SJSA1 (cell line): ENCODE results near the gene CCDC51. TPM values are rescaled to one million over a fixed set of nuclear protein-coding genes. Genes with fewer than 3 reads are reported as not detected.
"Not testable (repeated sequence)": the region's sequence is repeated elsewhere in the genome, so short reads cannot be mapped to it uniquely, and the experiment has no call there.

Experiments
- DNase-seq, 2 experiments: peaks; one replicate each; pipeline ENCODE4 v3.0.0-alpha.2; 2015 to 2020; ENCODE audit warnings: low spot score in 2 of 2, low read depth in 1 of 2
- H3K27ac ChIP-seq: fragments of 250-450 bp; sonication (Bioruptor Pico); 2 replicates; pipeline ENCODE4 v1.5.1; 2020; ENCODE audit warnings: mild to moderate bottlenecking, moderate library complexity
- H3K27me3 ChIP-seq: fragments of 250-450 bp; sonication (Bioruptor Pico); replicated peaks from 2 replicates; pipeline ENCODE4 v1.5.1; 2020; ENCODE audit warnings: mild to moderate bottlenecking, moderate library complexity
- H3K36me3 ChIP-seq: fragments of 250-450 bp; sonication (Bioruptor Pico); 2 replicates; pipeline ENCODE4 v1.5.1; 2020; ENCODE audit warnings: mild to moderate bottlenecking
- H3K4me1 ChIP-seq: fragments of 250-450 bp; sonication (Bioruptor Pico); replicated peaks from 2 replicates; pipeline ENCODE4 v1.6.1; 2021; ENCODE audit warnings: mild to moderate bottlenecking
- H3K4me3 ChIP-seq: fragments of 250-450 bp; sonication (Bioruptor Pico); 2 replicates; pipeline ENCODE4 v1.5.1; 2020; ENCODE audit warnings: mild to moderate bottlenecking
- H3K9me3 ChIP-seq: fragments of 250-450 bp; sonication (Bioruptor Pico); replicated peaks from 2 replicates; pipeline ENCODE4 v1.5.1; 2020; ENCODE audit warnings: mild to moderate bottlenecking
- total RNA-seq: library from RNA; depleted of rRNA; stranded (reverse); fragments of >200 nt; shearing (Covaris generic); gene quantifications from 2 replicates; pipeline ENCODE4 v1.2.3, GENCODE V29; 2014; rRNA removed

The CCDC51 gene
- total RNA-seq: 11.0 and 15.9 TPM in 2 replicates

- DNase-seq: peak; percentile 84 to 96
- peak within 1 kb of the TSS; percentile 83 for H3K4me3 ChIP-seq
- peak within 1 kb of the TSS; percentile 73 for H3K27ac ChIP-seq
Measured at GRCh38 chr3:48439820-48440589, at the start of gene CCDC51, which contains the start of gene TMA7. CCDC51 (minus strand) TSS chr3:48440119; CDS start chr3:48435128, 4,991 bp downstream. TMA7 (plus strand) TSS chr3:48440257; CDS start chr3:48440297, 40 bp downstream.

GRCh38 chr3:48486952-48487351 lies 47.0 kb upstream of the CCDC51 start:
- Histone ChIP-seq H3K4me1 (no peaks in the 10 kb centered on the region), H3K27ac (no peak overlapping the region), H3K4me3 (no peak overlapping the region), H3K36me3 (no peaks in the 10 kb centered on the region), H3K9me3 (no peaks in the 10 kb centered on the region), H3K27me3 (no peaks in the 10 kb centered on the region)
- DNase-seq: no peak

More at GRCh38 chr3:48439820-48440589, at the start of gene CCDC51, which contains the start of gene TMA7:
- peaks cover 41% of the 10 kb centered on the region for H3K36me3 ChIP-seq
- peaks cover 11% of the 10 kb centered on the region for H3K4me1 ChIP-seq
- H3K27me3 ChIP-seq: no peaks in the 10 kb centered on the region
- no peaks in the 10 kb centered on the region for H3K9me3 ChIP-seq

DNA sequence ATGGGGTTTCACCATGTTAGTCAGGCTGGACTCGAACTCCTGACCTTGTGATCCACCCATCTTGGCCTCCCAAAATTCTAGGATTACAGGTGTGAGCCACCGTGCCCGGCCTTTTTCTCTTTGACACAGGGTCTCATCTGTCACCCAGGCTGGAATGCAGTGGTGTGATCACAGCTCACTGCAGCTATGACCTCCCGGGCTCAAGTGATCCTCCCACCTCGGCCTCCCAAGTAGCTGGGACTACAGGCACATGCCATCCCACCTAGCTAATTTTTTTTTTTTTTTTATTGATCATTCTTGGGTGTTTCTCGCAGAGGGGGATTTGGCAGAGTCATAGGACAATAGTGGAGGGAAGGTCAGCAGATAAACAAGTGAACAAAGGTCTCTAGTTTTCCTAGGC lies 42.9 kb upstream of the CCDC51 start:
- H3K4me3 ChIP-seq, DNase-seq, H3K9me3 ChIP-seq, H3K4me1 ChIP-seq, H3K27me3 ChIP-seq, H3K27ac ChIP-seq, H3K36me3 ChIP-seq: not testable (repeated sequence)

DNA sequence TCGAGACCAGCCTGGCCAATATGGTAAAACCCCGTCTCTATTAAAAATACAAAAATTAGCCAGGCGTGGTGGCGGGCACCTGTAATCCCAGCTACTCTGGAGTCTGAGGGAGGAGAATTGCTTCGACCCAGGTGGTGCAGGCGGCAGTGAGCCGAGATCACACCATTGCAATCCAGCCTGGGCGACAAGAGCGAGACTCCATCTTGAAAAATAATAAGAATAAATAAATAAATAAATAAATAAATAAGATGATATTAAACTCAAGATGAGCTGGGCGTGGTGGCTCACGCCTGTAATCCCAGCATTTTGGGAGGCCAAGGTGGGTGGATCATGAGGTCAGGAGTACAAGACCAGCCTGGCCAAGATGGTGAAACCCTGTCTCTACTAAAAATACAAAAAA lies 41.0 kb upstream of the CCDC51 start:
- H3K4me3 ChIP-seq, H3K4me1 ChIP-seq, H3K27ac ChIP-seq, H3K36me3 ChIP-seq, H3K27me3 ChIP-seq, DNase-seq, H3K9me3 ChIP-seq: not testable (repeated sequence)

DNA sequence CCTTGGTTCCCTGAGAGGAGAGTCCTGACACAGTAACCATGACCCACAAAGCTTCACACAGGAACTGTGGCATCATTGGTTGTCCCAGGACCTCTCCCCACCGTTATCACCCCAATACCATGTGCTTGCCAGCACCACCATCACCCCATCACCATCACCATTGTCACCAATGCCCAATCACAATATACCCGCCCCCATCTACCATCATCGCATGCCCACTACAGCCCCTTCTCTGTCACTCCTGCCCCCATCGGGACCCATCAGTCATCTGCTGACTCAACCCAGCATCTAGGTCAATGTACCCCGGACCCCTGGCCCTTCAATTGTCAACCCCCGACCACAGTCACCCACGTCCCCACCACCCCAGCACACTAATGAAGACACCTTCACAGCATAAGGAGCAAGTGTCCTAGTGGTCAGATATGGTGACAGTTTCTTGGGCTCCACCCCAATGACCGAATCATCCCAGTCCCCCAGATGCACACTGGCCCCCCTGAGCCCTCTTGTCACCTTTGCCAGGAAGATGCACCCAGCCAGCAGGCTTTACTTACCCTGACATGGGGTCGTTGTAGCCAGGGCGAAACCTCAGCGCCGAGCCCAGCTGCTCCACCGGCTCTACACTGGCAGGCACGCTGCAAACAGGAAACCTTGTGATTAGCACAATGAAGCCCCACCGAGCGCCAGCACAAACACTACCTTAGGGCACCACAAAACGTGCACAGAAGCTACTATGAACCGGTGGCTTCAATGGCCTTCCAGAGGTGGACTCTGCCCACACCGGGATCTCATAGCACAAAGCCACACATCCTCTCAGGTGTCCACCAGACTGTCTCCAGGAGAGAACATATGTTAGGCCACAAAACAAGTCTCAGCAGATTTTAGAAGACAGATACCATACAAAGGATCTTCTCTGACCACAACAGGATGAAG lies 39.0 kb upstream of the CCDC51 start:
- no peak overlapping the region for H3K27ac ChIP-seq
- no peaks in the 10 kb centered on the region for H3K27me3 ChIP-seq
- no peak overlapping the region for H3K4me3 ChIP-seq
- no peaks in the 10 kb centered on the region for H3K9me3 ChIP-seq
- no peaks in the 10 kb centered on the region for H3K4me1 ChIP-seq
- no peaks in the 10 kb centered on the region for H3K36me3 ChIP-seq
- DNase-seq: no peak

DNA sequence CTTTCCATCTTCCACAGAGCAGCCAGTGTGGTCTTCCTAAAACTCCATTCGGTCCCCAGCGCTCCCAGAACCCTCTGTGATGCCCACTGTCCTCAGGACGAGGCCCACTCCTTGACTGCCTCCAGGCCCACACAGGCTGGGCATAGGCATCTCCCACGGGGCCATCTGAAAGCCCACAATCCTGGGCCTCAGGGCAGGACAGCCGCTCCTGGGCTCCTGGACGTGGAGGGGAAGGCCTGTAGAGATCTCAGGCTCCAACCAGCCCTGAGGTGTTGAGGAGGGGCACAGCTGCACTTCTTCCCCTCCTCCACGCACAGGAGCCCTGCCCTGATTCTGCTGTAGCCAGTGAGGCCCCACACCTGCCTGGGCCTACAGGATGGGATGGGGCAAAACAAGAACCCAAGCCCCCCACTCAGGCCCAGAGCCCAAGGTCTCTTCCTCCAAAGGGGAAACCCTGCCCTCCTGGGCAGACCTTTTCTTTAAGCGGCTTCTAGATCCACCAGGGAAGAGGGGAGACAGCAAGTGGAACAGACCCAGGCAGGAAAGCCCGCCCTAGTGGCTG lies 38.1 kb upstream of the CCDC51 start:
- Histone ChIP-seq H3K36me3 (no peaks in the 10 kb centered on the region), H3K27me3 (no peaks in the 10 kb centered on the region), H3K4me1 (peaks cover 5% of the 10 kb centered on the region), H3K27ac (no peak overlapping the region), H3K9me3 (no peaks in the 10 kb centered on the region), H3K4me3 (no peak overlapping the region)
- no peak for DNase-seq

GRCh38 chr3:48476426-48477053 lies 36.6 kb upstream of the CCDC51 start:
- Histone ChIP-seq H3K4me3 (no peak overlapping the region), H3K36me3 (0 out of 2 replicates have a peak, but pooled peaks cover 3% of the 10 kb centered on the region), H3K9me3 (no peaks in the 10 kb centered on the region), H3K27me3 (no peaks in the 10 kb centered on the region), H3K27ac (no peak overlapping the region), H3K4me1 (peaks cover 11% of the 10 kb centered on the region)
- DNase-seq: no peak

DNA sequence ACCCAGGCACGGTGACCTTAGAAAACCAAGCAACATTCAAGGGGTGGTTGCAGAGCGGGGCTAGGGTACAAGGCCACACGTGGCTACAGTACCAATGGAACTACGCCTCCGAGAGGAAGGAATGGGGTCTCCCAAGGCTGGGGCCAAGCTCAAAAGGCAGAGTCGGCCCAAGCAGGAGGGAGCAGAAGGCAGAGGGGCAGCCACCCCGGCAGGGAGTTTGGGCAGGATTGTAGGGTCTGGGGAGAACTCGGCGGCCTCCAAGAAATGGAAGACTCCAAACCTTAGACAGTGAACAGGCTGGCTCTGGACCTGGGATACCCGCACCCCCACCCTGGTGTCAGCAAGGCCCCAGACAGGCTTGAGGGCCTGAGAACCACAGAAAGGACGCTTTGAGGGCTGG lies 35.3 kb upstream of the CCDC51 start:
- DNase-seq: no peak
- no peak overlapping the region for H3K4me3 ChIP-seq
- H3K27me3 ChIP-seq: no peaks in the 10 kb centered on the region
- peaks cover 7% of the 10 kb centered on the region; the same call in 1 of the 2 replicates for H3K36me3 ChIP-seq
- no peak overlapping the region for H3K27ac ChIP-seq
- H3K4me1 ChIP-seq: peaks cover 12% of the 10 kb centered on the region
- H3K9me3 ChIP-seq: no peaks in the 10 kb centered on the region

DNA sequence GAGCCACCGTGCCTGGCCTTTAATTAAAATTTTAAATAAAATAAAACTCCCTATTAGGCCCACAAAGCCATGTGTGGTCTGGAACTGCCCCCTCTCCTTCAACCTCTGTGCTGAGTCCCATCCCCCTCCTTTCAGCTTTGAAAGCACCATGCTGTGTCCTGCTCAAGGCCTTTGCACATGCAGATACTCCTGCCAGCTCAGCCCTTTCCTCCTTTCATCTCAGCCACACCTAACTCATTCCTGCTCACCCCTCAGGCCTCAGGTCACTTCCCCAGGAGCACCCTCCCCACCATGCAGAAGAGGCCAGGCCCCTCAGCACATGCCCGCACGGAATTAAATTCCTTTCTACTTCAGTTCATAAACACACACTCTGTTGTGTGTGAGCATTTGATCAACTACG lies 34.7 kb upstream of the CCDC51 start:
- H3K4me1 ChIP-seq: peaks cover 12% of the 10 kb centered on the region
- H3K36me3 ChIP-seq: peaks cover 13% of the 10 kb centered on the region; the same call in 1 of the 2 replicates
- H3K27ac ChIP-seq: no peak overlapping the region
- DNase-seq: no peak
- H3K27me3 ChIP-seq: no peaks in the 10 kb centered on the region
- no peak overlapping the region for H3K4me3 ChIP-seq
- no peaks in the 10 kb centered on the region for H3K9me3 ChIP-seq

DNA sequence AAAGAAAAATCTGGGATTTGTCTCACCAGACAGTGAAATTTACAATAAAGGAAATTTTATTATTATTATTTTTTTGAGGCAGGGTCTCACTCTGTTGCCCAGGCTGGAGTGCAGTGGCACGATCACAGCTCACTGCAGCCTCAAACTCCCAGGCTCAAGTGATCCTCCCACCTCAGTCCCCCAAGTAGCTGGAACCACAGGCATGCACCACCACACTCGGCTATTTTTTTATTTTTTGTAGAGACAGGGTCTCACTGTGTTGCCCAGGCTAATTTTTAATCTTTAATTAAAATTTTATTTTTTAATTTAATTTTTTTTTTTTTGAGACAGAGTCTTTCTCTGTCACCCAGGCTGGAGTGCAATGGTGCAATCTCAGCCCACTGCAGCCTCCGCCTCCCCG lies 34.1 kb upstream of the CCDC51 start:
- H3K36me3 ChIP-seq: peaks cover 19% of the 10 kb centered on the region; the same call in 1 of the 2 replicates
- not testable (repeated sequence) for H3K27ac ChIP-seq, H3K4me3 ChIP-seq, H3K27me3 ChIP-seq, H3K9me3 ChIP-seq, DNase-seq
- peaks cover 12% of the 10 kb centered on the region for H3K4me1 ChIP-seq

GRCh38 chr3:48473617-48473952 lies 33.7 kb upstream of the CCDC51 start:
- no peaks in the 10 kb centered on the region for H3K27me3 ChIP-seq
- no peak for DNase-seq
- H3K4me1 ChIP-seq: peaks cover 12% of the 10 kb centered on the region
- H3K4me3 ChIP-seq: no peak overlapping the region
- peak overlapping the region; percentile 94; the same call in 1 of the 2 replicates for H3K27ac ChIP-seq
- no peaks in the 10 kb centered on the region for H3K9me3 ChIP-seq
- H3K36me3 ChIP-seq: peaks cover 23% of the 10 kb centered on the region

DNA sequence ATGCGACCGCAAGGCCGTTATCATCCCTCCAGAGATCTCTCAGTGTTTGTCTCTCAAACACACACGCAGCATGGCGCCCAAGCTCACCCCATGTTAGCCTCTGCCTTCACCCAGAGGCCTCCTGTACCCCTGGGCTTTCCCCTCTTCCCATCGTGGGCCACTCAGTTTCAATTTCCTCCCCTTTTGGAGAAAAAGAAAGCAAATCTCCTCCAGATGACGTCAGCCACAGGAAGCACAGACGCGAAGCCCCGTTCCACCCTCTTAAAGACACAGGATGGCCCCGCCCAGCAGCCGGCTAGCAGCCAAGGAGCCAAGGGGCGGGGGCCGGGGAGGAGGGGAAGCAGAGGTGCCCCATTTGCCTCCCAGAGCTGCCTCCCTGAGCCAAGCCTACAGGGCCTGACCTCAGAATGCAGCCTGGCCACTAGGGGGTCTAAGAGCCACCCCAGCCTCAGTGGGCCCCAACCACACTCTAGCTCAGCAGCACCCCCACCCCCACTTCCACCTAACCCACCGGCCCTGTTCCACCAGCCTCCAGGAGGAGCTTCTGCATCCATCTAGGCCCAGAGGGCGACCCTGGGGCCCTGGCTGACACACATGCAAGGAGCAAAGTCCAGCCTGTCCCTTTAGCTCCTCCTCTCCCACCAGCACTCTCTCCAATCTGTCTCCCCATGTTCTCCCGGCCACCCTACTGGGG lies 33.2 kb upstream of the CCDC51 start:
- Histone ChIP-seq H3K9me3 (no peaks in the 10 kb centered on the region), H3K27me3 (no peaks in the 10 kb centered on the region), H3K4me1 (peaks cover 12% of the 10 kb centered on the region), H3K4me3 (peak overlapping the region; percentile 53), H3K27ac (peak overlapping the region; percentile 94), H3K36me3 (peaks cover 28% of the 10 kb centered on the region)
- peak; percentile 92 to 93 for DNase-seq

DNA sequence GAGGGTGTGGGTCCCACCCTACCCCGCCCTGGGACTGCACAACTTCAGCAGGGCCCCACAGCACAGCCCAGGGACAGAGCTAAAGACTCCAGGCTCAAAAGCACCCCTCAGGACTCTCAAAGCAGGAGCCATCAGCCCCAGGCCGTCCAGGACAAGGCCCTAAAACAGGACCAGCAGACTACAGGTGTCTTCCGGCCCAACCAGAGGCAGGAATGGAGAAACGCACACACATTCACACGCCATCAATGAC lies 32.7 kb upstream of the CCDC51 start:
- no peaks in the 10 kb centered on the region for H3K9me3 ChIP-seq
- peaks cover 33% of the 10 kb centered on the region for H3K36me3 ChIP-seq
- no peak for DNase-seq
- H3K27me3 ChIP-seq: no peaks in the 10 kb centered on the region
- H3K27ac ChIP-seq: peak overlapping the region; percentile 94
- H3K4me3 ChIP-seq: peak overlapping the region; percentile 53
- H3K4me1 ChIP-seq: peaks cover 14% of the 10 kb centered on the region
